H1 (cell line): Measurements from ENCODE around the gene XNDC1N. TPM values are rescaled to one million over a fixed set of nuclear protein-coding genes. Genes with fewer than 3 reads are reported as not detected.

ENCODE experiments used
- CTCF ChIA-PET: fragments of 300-600 bp; sonication (Branson Sonifier 250); formaldehyde crosslinking; loops from one replicate; lab custom pipeline; 2021; ENCODE audit not compliant: partially characterized antibody; lab: Charles Lee
- POLR2A ChIA-PET: fragments of 300-600 bp; sonication (Branson Sonifier 250); formaldehyde crosslinking; loops from one replicate; lab custom pipeline; 2021; ENCODE audit warnings: inconsistent platforms; ENCODE audit not compliant: partially characterized antibody; lab: Charles Lee
- DNase-seq, 2 experiments: peaks; one replicate each; pipeline versions ENCODE4 v3.0.0 to v3.0.0-alpha.2; 2010 to 2022; ENCODE audit warnings: low spot score in 2 of 2, low read depth in 1 of 2, mixed read lengths in 1 of 2
- FAIRE-seq: peaks from 2 replicates; lab custom pipeline; 2011; peaks lifted over from hg19 to GRCh38; lab: Jason Lieb, UNC
- H2AFZ ChIP-seq: 2 replicates; pipeline ENCODE4 v1.8.1; 2012; ENCODE audit warnings: low read length, inconsistent platforms
- H2AK5ac ChIP-seq: 2 replicates; pipeline ENCODE4 v1.6.1; 2013; ENCODE audit warnings: low read depth, low read length
- H2BK120ac ChIP-seq: replicated peaks from 2 replicates; pipeline ENCODE3; 2013; ENCODE audit warnings: low read depth, low read length, inconsistent platforms
- H2BK12ac ChIP-seq: 2 replicates; pipeline ENCODE4 v1.6.1; 2013; ENCODE audit warnings: low read depth, low read length
- H2BK15ac ChIP-seq: 2 replicates; pipeline ENCODE4 v1.6.1; 2013; ENCODE audit warnings: low read length
- H2BK20ac ChIP-seq: 2 replicates; pipeline ENCODE4 v1.6.1; 2013; ENCODE audit warnings: low read length
- H2BK5ac ChIP-seq: 2 replicates; pipeline ENCODE4 v1.6.1; 2013; ENCODE audit warnings: low read depth, low read length
- H3K14ac ChIP-seq: 2 replicates; pipeline ENCODE4 v1.6.1; 2013; ENCODE audit warnings: inconsistent platforms; ENCODE audit not compliant: insufficient read length
- H3K18ac ChIP-seq: 2 replicates; pipeline ENCODE4 v1.6.1; 2013; ENCODE audit warnings: low read length; ENCODE audit errors: extremely low read depth
- H3K23ac ChIP-seq: 2 replicates; pipeline ENCODE4 v1.6.1; 2013; ENCODE audit warnings: inconsistent platforms; ENCODE audit not compliant: insufficient read length
- H3K23me2 ChIP-seq: 2 replicates; pipeline ENCODE4 v1.6.1; 2013; ENCODE audit warnings: low read depth, low read length
- H3K27ac ChIP-seq: 2 replicates; pipeline ENCODE4 v1.6.1; 2011; ENCODE audit warnings: low read depth, low read length, inconsistent platforms
- H3K27me3 ChIP-seq, 4 experiments: replicated peaks in 1 of 4; 1 replicate in 1 of 4; 2 replicates in 3 of 4; pipeline versions ENCODE4 v1.6.1 to v1.8.1; 2011 to 2013; ENCODE audit warnings: low read length in 3 of 4, mild to moderate bottlenecking in 3 of 4, inconsistent platforms in 2 of 4, mixed read lengths in 2 of 4, moderate library complexity in 1 of 4; ENCODE audit not compliant: control insufficient read depth in 3 of 4, insufficient read depth in 3 of 4; ENCODE audit errors: extremely low read depth in 1 of 4
- H3K36me3 ChIP-seq, 4 experiments: 2 replicates each; pipeline versions ENCODE4 v1.6.1 to v1.8.1; 2011 to 2013; ENCODE audit warnings: mild to moderate bottlenecking in 4 of 4, low read length in 3 of 4, moderate library complexity in 2 of 4, control low read depth in 1 of 4, inconsistent platforms in 1 of 4; ENCODE audit not compliant: insufficient read depth in 4 of 4, control insufficient read depth in 2 of 4
- H3K4ac ChIP-seq: replicated peaks from 2 replicates; pipeline ENCODE3; 2013; ENCODE audit warnings: low read length, low read depth, mixed read lengths, inconsistent platforms; ENCODE audit not compliant: insufficient read length
- H3K4me1 ChIP-seq, 4 experiments: replicated peaks in 1 of 4; 1 replicate in 1 of 4; 2 replicates in 3 of 4; pipeline versions ENCODE4 v1.6.1 to v1.8.1; 2011 to 2013; ENCODE audit warnings: low read length in 3 of 4, inconsistent platforms in 2 of 4, mixed read lengths in 1 of 4; ENCODE audit not compliant: insufficient read depth in 4 of 4, control insufficient read depth in 3 of 4
- H3K4me2 ChIP-seq, 2 experiments: 2 replicates each; pipeline versions ENCODE4 v1.6.1 to v1.8.1; 2011 to 2013; ENCODE audit warnings: low read depth in 2 of 2, low read length in 2 of 2, control low read depth in 1 of 2, inconsistent platforms in 1 of 2, mild to moderate bottlenecking in 1 of 2; ENCODE audit not compliant: insufficient read depth in 1 of 2
- H3K4me3 ChIP-seq, 4 experiments: fragments of 200-600, 300-600 bp in 1 of 4; sonication (generic), shearing (Covaris generic), sonication (Bioruptor Twin) in 1 of 4; 2 replicates each; pipeline versions ENCODE4 v1.5.1 to v1.8.1; 2011 to 2016; ENCODE audit warnings: low read length in 4 of 4, low read depth in 3 of 4, control low read depth in 2 of 4, inconsistent platforms in 2 of 4, mild to moderate bottlenecking in 2 of 4, mixed read lengths in 1 of 4, moderate library complexity in 1 of 4; ENCODE audit not compliant: insufficient read depth in 2 of 4; ENCODE audit errors: extremely low read depth in 1 of 4
- H3K56ac ChIP-seq: replicated peaks from 2 replicates; pipeline ENCODE3; 2013; ENCODE audit warnings: low read depth, mild to moderate bottlenecking, mixed read lengths, low read length, inconsistent platforms; ENCODE audit not compliant: insufficient read length
- H3K79me1 ChIP-seq: 2 replicates; pipeline ENCODE4 v1.6.1; 2013; ENCODE audit warnings: low read depth, low read length, control low read depth
- H3K79me2 ChIP-seq, 2 experiments: 2 replicates each; pipeline versions ENCODE4 v1.6.1 to v1.8.1; 2012 to 2013; ENCODE audit warnings: low read length in 2 of 2, mild to moderate bottlenecking in 2 of 2, inconsistent platforms in 1 of 2; ENCODE audit not compliant: insufficient read depth in 2 of 2, control insufficient read depth in 1 of 2
- H3K9ac ChIP-seq, 4 experiments: replicated peaks in 1 of 4; 1 replicate in 1 of 4; 2 replicates in 3 of 4; pipeline versions ENCODE4 v1.6.1 to v1.8.1; 2011 to 2013; ENCODE audit warnings: low read depth in 3 of 4, low read length in 3 of 4, control low read depth in 2 of 4, mild to moderate bottlenecking in 2 of 4, moderate library complexity in 2 of 4, inconsistent platforms in 1 of 4; ENCODE audit errors: extremely low read depth in 1 of 4
- H3K9me3 ChIP-seq, 2 experiments: 2 replicates each; pipeline versions ENCODE4 v1.6.1 to v1.8.1; 2012 to 2013; ENCODE audit warnings: mild to moderate bottlenecking in 2 of 2, moderate library complexity in 2 of 2, control low read depth in 1 of 2, inconsistent platforms in 1 of 2, low read depth in 1 of 2, low read length in 1 of 2, mixed read lengths in 1 of 2; ENCODE audit not compliant: insufficient read depth in 2 of 2
- H4K20me1 ChIP-seq, 2 experiments: replicated peaks in 1 of 2; 2 replicates each; pipeline versions ENCODE3 to v1.8.1; 2011 to 2013; ENCODE audit warnings: inconsistent platforms in 2 of 2, low read length in 2 of 2, mild to moderate bottlenecking in 1 of 2; ENCODE audit not compliant: insufficient read depth in 2 of 2, control insufficient read depth in 1 of 2
- H4K5ac ChIP-seq: 2 replicates; pipeline ENCODE4 v1.6.1; 2013; ENCODE audit warnings: low read length, low read depth, mixed read lengths, inconsistent platforms; ENCODE audit not compliant: insufficient read length
- H4K8ac ChIP-seq: 2 replicates; pipeline ENCODE4 v1.8.0; 2013; ENCODE audit warnings: mild to moderate bottlenecking, moderate library complexity, low read length, inconsistent platforms; ENCODE audit not compliant: insufficient read depth; ENCODE audit errors: extremely low read depth
- H4K91ac ChIP-seq: replicated peaks from 2 replicates; pipeline ENCODE3; 2013; ENCODE audit warnings: low read length, mixed read lengths, inconsistent platforms; ENCODE audit not compliant: insufficient read length
- CREB1 ChIP-seq: IDR thresholded peaks from 2 replicates; pipeline ENCODE4 v1.6.1; 2012; ENCODE audit warnings: inconsistent platforms
- EZH2 ChIP-seq: fragments of 200-600 bp; sonication (generic); IDR thresholded peaks from 2 replicates; pipeline ENCODE4 v1.7.1; 2012; ENCODE audit warnings: low read depth, mild to moderate bottlenecking, moderate library complexity, low read length, inconsistent platforms; ENCODE audit not compliant: severe bottlenecking
- GTF2F1 ChIP-seq: IDR thresholded peaks from 2 replicates; pipeline ENCODE4 v1.6.1; 2012; ENCODE audit warnings: low read depth, low read length, improper control_type of control experiment, borderline replicate concordance
- JUN ChIP-seq: IDR thresholded peaks from 2 replicates; pipeline ENCODE4 v1.6.1; 2011; ENCODE audit warnings: low read depth, mild to moderate bottlenecking, improper control_type of control experiment, low read length
- MAFK ChIP-seq: IDR thresholded peaks from 2 replicates; pipeline ENCODE4 v1.6.1; 2012; ENCODE audit warnings: low read depth, mild to moderate bottlenecking, improper control_type of control experiment, low read length
- NANOG ChIP-seq: IDR thresholded peaks from 2 replicates; pipeline ENCODE4 v1.6.1; 2011; ENCODE audit warnings: low read length, low read depth, mild to moderate bottlenecking, inconsistent platforms; ENCODE audit not compliant: insufficient read depth, poor library complexity, severe bottlenecking
- SIRT6 ChIP-seq: IDR thresholded peaks from one replicate; pipeline ENCODE4 v1.7.1; 2012; ENCODE audit warnings: low read length, inconsistent platforms
- SP4 ChIP-seq: IDR thresholded peaks from 2 replicates; pipeline ENCODE4 v1.6.1; 2012; ENCODE audit warnings: low read length, inconsistent platforms
- WGBS, 2 experiments: shearing (Covaris generic) in 1 of 2; methylation state at CpG; one replicate each; pipeline versions ENCODE4 v1.1.6 to v1.1.7; 2013 to 2015; ENCODE audit warnings: low lambda C conversion rate in 2 of 2, mixed read lengths in 2 of 2, inconsistent platforms in 1 of 2, low coverage in 1 of 2, missing lambda C conversion rate in 1 of 2; ENCODE audit not compliant: insufficient replicate concordance in 2 of 2, insufficient coverage in 1 of 2, insufficient read length in 1 of 2; ENCODE audit errors: extremely low coverage in 1 of 2, missing lambda C conversion rate in 1 of 2; 5-methylcytosine and 5-hydroxymethylcytosine counted together
- polyA plus RNA-seq, 7 experiments: library from polyadenylated mRNA; depleted of rRNA in 3 of 7; stranded (reverse) in 5 of 7; unstranded in 2 of 7; fragments of >200 nt in 5 of 7; fragments of 200-250 nt in 2 of 7; gene quantifications; 1 replicate in 5 of 7; 2 replicates in 1 of 7; 4 replicates in 1 of 7; pipeline versions ENCODE4 v1.2.1 to v1.2.3, GENCODE V29; 2011 to 2013; ENCODE audit warnings: missing spikeins in 2 of 7, mixed read lengths in 2 of 7
- total RNA-seq: library from RNA; stranded (reverse); fragmentation: NEBNext Ultra II Directional; extraction: Animal tissue kit (Norgen Biotek cat#: 25700); gene quantifications from 2 replicates; pipeline ENCODE4 v1.2.1, GENCODE V29; 2021
- TF ChIP-seq, protein P1 (sequence below), 3 experiments: IDR thresholded peaks; 1 replicate in 2 of 3; 2 replicates in 1 of 3; pipeline versions ENCODE4 v1.5.1 to v1.6.1; 2011; ENCODE audit warnings: low read length in 3 of 3, mild to moderate bottlenecking in 3 of 3, inconsistent platforms in 2 of 3, low read depth in 1 of 3, moderate library complexity in 1 of 3; ENCODE audit not compliant: insufficient read depth in 1 of 3; ENCODE audit errors: control extremely low read depth in 1 of 3

The XNDC1N gene
- total and polyA plus RNA-seq, 2 of the 8 experiments (the other 6 are each of a cell fraction or from before 2014, with no cell fraction given), result 5.8 to 7.5 TPM

DNA sequence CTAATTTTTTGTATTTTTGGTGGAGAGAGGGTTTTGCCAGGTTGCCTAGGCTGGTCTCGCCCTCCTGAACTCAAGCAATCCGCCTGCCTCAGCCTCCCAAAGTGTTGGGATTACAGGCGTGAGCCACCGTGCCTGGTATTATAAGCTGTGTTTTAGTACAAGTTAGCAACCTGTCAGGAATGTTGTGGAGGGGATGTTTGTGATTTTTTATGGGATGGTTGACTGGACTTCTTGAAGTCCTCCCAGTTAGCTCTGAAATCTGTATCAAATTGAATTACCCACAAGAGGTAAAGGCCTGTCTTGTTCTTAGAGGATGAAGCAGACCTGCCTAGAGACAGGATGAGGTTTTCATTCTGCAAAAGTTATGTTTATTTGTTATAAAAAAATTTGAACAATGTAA is 36.2 kb upstream of the XNDC1N start:
- Histone ChIP-seq H3K4me2 (no peak overlapping the region), H3K56ac (no peak overlapping the region), H4K5ac (no peak overlapping the region), H2BK120ac (no peak overlapping the region), H3K36me3 (peaks cover 0 to 25% (median 11%) of the 10 kb centered on the region in 4 experiments; a peak in 5 of 8 replicates), H3K79me1 (no peaks in the 10 kb centered on the region; the same call in 1 of the 2 replicates), H3K23me2 (no peaks in the 10 kb centered on the region), H3K4ac (no peak overlapping the region), H3K23ac (no peak overlapping the region), H2AK5ac (no peak overlapping the region), H3K4me3 (no peak overlapping the region), H3K14ac (no peak overlapping the region), H3K9me3 (no peaks in the 10 kb centered on the region), H2BK12ac (no peak overlapping the region), H4K8ac (no peak overlapping the region), H3K27me3 (no peaks in the 10 kb centered on the region), H3K27ac (no peak overlapping the region), H2BK15ac (no peak overlapping the region), H2AFZ (no peak overlapping the region), H3K9ac (no peak overlapping the region), H3K4me1 (no peaks in the 10 kb centered on the region), H4K91ac (no peak overlapping the region), H4K20me1 (peaks cover 0 to 4% of the 10 kb centered on the region in 2 experiments), H3K18ac (no peak overlapping the region), H2BK20ac (no peak overlapping the region), H2BK5ac (no peak overlapping the region), H3K79me2 (0 out of 4 replicates have a peak, but pooled peaks cover 0 to 2% of the 10 kb centered on the region in 2 experiments)
- FAIRE-seq, result no peak
- DNase-seq, result no peak
- POLR2A ChIA-PET, result no interaction called here
- TF ChIP-seq EZH2, result no peak
- TF ChIP-seq NANOG, result no peak
- TF ChIP-seq SIRT6, result no peak
- TF ChIP-seq CREB1, result no peak
- no peak for TF ChIP-seq JUN
- TF ChIP-seq, protein P1, sequence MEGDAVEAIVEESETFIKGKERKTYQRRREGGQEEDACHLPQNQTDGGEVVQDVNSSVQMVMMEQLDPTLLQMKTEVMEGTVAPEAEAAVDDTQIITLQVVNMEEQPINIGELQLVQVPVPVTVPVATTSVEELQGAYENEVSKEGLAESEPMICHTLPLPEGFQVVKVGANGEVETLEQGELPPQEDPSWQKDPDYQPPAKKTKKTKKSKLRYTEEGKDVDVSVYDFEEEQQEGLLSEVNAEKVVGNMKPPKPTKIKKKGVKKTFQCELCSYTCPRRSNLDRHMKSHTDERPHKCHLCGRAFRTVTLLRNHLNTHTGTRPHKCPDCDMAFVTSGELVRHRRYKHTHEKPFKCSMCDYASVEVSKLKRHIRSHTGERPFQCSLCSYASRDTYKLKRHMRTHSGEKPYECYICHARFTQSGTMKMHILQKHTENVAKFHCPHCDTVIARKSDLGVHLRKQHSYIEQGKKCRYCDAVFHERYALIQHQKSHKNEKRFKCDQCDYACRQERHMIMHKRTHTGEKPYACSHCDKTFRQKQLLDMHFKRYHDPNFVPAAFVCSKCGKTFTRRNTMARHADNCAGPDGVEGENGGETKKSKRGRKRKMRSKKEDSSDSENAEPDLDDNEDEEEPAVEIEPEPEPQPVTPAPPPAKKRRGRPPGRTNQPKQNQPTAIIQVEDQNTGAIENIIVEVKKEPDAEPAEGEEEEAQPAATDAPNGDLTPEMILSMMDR (IDR thresholded peaks at IDR 0.05; ENCODE audit: control extremely low read depth in 1 of 3, insufficient read depth in 1 of 3, low read depth in 1 of 3, low read length in 3 of 3), result no peak
- no peak for TF ChIP-seq GTF2F1
- TF ChIP-seq MAFK, result no peak
- no peak for TF ChIP-seq SP4
- CTCF ChIA-PET, result interaction anchor here (0.9 to 1.4 kb wide), 3 partner anchors 9 to 21 kb away, joined by 3 to 4 read pairs (median 3); no protein-coding TSS in a partner anchor
- 90% methylated on average over 4 of the region's 4 CpGs; no CpG with 5 or more reads in 1 of the 2 experiments for WGBS, 2 experiments
